ENCODE results near the gene CNIH3. TPM values are rescaled to one million over a fixed set of nuclear protein-coding genes. Genes with fewer than 3 reads are reported as not detected.

The CNIH3 gene
- total and polyA plus RNA-seq, 10 of the 15 experiments (the other 5 are each of a cell fraction or from before 2014, with no cell fraction given): 0.77 to 5.8 (median 1.8) TPM

DNA sequence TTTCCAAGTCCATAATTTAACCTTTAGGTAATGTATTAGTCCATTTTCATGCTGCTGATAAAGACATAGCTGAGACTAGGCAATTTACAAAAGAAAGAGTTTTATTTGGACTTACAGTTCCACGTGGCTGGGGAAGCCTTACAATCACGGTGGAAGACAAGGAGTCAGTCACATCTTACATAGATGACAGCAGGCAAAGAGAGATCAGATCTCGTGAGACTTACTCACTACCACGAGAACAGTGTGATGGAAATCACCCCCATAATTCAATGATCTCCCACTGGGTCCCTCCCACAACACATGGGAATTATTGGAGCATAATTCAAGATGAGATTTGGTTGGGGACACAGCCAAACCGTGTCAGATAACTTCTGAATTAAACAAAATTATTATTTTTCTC, 44.0 kb downstream of the CNIH3 start (continued):
- TF ChIP-seq, protein P1, sequence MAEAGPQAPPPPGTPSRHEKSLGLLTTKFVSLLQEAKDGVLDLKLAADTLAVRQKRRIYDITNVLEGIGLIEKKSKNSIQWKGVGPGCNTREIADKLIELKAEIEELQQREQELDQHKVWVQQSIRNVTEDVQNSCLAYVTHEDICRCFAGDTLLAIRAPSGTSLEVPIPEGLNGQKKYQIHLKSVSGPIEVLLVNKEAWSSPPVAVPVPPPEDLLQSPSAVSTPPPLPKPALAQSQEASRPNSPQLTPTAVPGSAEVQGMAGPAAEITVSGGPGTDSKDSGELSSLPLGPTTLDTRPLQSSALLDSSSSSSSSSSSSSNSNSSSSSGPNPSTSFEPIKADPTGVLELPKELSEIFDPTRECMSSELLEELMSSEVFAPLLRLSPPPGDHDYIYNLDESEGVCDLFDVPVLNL (IDR thresholded peaks at IDR 0.05; ENCODE audit: low read depth, low read length): no peak
- TF ChIP-seq EZH2 (IDR thresholded peaks at IDR 0.05; ENCODE audit: borderline replicate concordance, control insufficient read depth, low read depth, low read length): no peak

DNA sequence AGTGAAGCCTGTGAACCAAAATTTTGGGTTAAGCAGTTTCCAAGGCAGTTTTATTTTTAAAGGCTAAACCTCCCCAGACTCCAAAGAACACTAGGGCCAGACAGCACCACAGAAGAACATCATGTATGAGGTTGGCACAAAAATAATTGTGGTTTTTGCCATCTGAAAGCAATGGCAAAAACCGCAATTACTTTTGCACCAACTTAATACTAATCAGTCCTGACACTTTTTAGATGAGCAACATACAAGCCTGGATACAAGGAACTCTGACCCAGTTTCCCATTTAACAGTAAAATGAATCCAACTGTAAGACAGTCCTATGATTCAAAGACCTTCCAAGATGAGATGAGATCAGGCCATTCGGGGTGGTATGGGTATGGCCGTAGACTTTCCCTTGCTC, 46.8 kb downstream of the CNIH3 start:
- in situ Hi-C loops (cut with MboI) (no loop called here), intact Hi-C loops (cut with micrococcal nuclease; ENCODE audit: unreplicated experiment) (no loop called here)
- H4K20me1 ChIP-seq (ENCODE audit: control insufficient read depth, insufficient read depth): no peaks in the 10 kb centered on the region
- H3K79me2 ChIP-seq (ENCODE audit: control insufficient read depth, insufficient read depth, low read length): no peaks in the 10 kb centered on the region
- no peaks in the 10 kb centered on the region for H3K36me3 ChIP-seq (ENCODE audit: control insufficient read depth in 2 of 2, insufficient read depth in 2 of 2, low read length in 1 of 2)
- FAIRE-seq (no peak), DNase-seq (ENCODE audit: low read depth, low spot score) (no peak), ATAC-seq (no peak)
- H3K9ac ChIP-seq (ENCODE audit: control insufficient read depth, insufficient read depth, low read length): no peak overlapping the region
- POLR2A ChIA-PET: no interaction called here
- no peaks in the 10 kb centered on the region for H3K9me3 ChIP-seq (replicated peaks; ENCODE audit: control insufficient read depth, insufficient read depth, low read length)
- no peaks in the 10 kb centered on the region for H3K27me3 ChIP-seq (replicated peaks in 1 of 2; ENCODE audit: control insufficient read depth in 2 of 2, insufficient read depth in 2 of 2, low read length in 1 of 2)
- SMC1A ChIA-PET (ENCODE audit: uncharacterized antibody, unreplicated experiment): no interaction called here
- no peak overlapping the region for H2AFZ ChIP-seq (ENCODE audit: control insufficient read depth, low read depth, low read length)
- H3K4me1 ChIP-seq (ENCODE audit: control insufficient read depth, insufficient read depth, low read length): no peaks in the 10 kb centered on the region
- H3K27ac ChIP-seq (ENCODE audit: control insufficient read depth, insufficient read depth): no peak overlapping the region
- CTCF ChIA-PET: interaction anchor here (0.9 kb wide), 1 partner anchor 16 kb away, joined by 3 read pairs; no protein-coding TSS in a partner anchor
- RAD21 ChIA-PET (ENCODE audit: unreplicated experiment): no interaction called here
- no TSS peak for BruUV-seq (replicated peaks)
- H3K4me2 ChIP-seq (ENCODE audit: control insufficient read depth, insufficient read depth): no peak overlapping the region
- no peak overlapping the region for H3K4me3 ChIP-seq
- 63% methylated on average over 3 of the region's 3 CpGs for WGBS (ENCODE audit: insufficient coverage, insufficient replicate concordance, low lambda C conversion rate, missing lambda C conversion rate)
- TF ChIP-seq NFIC (IDR thresholded peaks at IDR 0.05; ENCODE audit: low read depth, low read length) (no peak), ZNF274 (IDR thresholded peaks at IDR 0.05; ENCODE audit: insufficient read depth, insufficient read length) (no peak), SUPT20H (IDR thresholded peaks at IDR 0.05; ENCODE audit: borderline replicate concordance, control insufficient read depth, low read depth, low read length) (no peak), FOXM1 (IDR thresholded peaks at IDR 0.05; ENCODE audit: low read depth, low read length) (no peak), LARP7 (IDR thresholded peaks at IDR 0.05) (no peak), POLR2A (IDR thresholded peaks at IDR 0.05; ENCODE audit: low read depth, low read length) (no peak), GABPA (IDR thresholded peaks at IDR 0.05; ENCODE audit: low read depth) (no peak), MTA3 (IDR thresholded peaks at IDR 0.05; ENCODE audit: borderline replicate concordance, low read length) (no peak), TCF3 (IDR thresholded peaks at IDR 0.05; ENCODE audit: borderline replicate concordance, insufficient read depth, low read depth, low read length) (no peak), HDAC6 (IDR thresholded peaks at IDR 0.05; ENCODE audit: unreplicated experiment) (no peak)
- TF ChIP-seq, protein P2, sequence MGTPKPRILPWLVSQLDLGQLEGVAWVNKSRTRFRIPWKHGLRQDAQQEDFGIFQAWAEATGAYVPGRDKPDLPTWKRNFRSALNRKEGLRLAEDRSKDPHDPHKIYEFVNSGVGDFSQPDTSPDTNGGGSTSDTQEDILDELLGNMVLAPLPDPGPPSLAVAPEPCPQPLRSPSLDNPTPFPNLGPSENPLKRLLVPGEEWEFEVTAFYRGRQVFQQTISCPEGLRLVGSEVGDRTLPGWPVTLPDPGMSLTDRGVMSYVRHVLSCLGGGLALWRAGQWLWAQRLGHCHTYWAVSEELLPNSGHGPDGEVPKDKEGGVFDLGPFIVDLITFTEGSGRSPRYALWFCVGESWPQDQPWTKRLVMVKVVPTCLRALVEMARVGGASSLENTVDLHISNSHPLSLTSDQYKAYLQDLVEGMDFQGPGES (IDR thresholded peaks at IDR 0.05): no peak
- TF ChIP-seq, protein P3, sequence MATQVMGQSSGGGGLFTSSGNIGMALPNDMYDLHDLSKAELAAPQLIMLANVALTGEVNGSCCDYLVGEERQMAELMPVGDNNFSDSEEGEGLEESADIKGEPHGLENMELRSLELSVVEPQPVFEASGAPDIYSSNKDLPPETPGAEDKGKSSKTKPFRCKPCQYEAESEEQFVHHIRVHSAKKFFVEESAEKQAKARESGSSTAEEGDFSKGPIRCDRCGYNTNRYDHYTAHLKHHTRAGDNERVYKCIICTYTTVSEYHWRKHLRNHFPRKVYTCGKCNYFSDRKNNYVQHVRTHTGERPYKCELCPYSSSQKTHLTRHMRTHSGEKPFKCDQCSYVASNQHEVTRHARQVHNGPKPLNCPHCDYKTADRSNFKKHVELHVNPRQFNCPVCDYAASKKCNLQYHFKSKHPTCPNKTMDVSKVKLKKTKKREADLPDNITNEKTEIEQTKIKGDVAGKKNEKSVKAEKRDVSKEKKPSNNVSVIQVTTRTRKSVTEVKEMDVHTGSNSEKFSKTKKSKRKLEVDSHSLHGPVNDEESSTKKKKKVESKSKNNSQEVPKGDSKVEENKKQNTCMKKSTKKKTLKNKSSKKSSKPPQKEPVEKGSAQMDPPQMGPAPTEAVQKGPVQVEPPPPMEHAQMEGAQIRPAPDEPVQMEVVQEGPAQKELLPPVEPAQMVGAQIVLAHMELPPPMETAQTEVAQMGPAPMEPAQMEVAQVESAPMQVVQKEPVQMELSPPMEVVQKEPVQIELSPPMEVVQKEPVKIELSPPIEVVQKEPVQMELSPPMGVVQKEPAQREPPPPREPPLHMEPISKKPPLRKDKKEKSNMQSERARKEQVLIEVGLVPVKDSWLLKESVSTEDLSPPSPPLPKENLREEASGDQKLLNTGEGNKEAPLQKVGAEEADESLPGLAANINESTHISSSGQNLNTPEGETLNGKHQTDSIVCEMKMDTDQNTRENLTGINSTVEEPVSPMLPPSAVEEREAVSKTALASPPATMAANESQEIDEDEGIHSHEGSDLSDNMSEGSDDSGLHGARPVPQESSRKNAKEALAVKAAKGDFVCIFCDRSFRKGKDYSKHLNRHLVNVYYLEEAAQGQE (IDR thresholded peaks at IDR 0.05; ENCODE audit: low read depth, low read length): no peak
- TF ChIP-seq, protein P4, sequence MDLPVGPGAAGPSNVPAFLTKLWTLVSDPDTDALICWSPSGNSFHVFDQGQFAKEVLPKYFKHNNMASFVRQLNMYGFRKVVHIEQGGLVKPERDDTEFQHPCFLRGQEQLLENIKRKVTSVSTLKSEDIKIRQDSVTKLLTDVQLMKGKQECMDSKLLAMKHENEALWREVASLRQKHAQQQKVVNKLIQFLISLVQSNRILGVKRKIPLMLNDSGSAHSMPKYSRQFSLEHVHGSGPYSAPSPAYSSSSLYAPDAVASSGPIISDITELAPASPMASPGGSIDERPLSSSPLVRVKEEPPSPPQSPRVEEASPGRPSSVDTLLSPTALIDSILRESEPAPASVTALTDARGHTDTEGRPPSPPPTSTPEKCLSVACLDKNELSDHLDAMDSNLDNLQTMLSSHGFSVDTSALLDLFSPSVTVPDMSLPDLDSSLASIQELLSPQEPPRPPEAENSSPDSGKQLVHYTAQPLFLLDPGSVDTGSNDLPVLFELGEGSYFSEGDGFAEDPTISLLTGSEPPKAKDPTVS (IDR thresholded peaks at IDR 0.05; ENCODE audit: low read depth, low read length): no peak

All from GM12878 (cell line).